Neural cell (in vitro differentiated cells): Measurements from ENCODE around the gene ZC3H11A. TPM values are rescaled to one million over a fixed set of nuclear protein-coding genes. Genes with fewer than 3 reads are reported as not detected.

Experiments
- H2AFZ ChIP-seq: fragments of 200-600, 300-800 bp; sonication (generic), shearing (Covaris generic); 2 replicates; pipeline ENCODE4 v1.6.0; 2014; ENCODE audit warnings: low read depth, mild to moderate bottlenecking, antibody characterized with exemption, low read length, moderate library complexity
- H3F3A ChIP-seq: fragments of 200-600 bp; shearing (Covaris generic); 2 replicates; pipeline ENCODE4 v1.6.1; 2016; ENCODE audit warnings: mild to moderate bottlenecking, moderate library complexity, mixed read lengths, antibody characterized with exemption, low read length; ENCODE audit not compliant: insufficient read depth, poor library complexity, severe bottlenecking
- H3K27ac ChIP-seq: fragments of 200-600, 300-800 bp; sonication (generic), shearing (Covaris generic); 2 replicates; pipeline ENCODE4 v1.5.1; 2014; ENCODE audit warnings: mild to moderate bottlenecking, low read length, moderate library complexity
- H3K27me3 ChIP-seq: fragments of 300-800, 200-600 bp; sonication (generic), shearing (Covaris generic); 2 replicates; pipeline ENCODE4 v1.6.0; 2014; ENCODE audit warnings: mild to moderate bottlenecking, low read depth, low read length, moderate library complexity; ENCODE audit not compliant: insufficient read depth
- H3K36me3 ChIP-seq: fragments of 300-800, 200-600 bp; sonication (generic), shearing (Covaris generic); 2 replicates; pipeline ENCODE4 v1.5.1; 2014; ENCODE audit warnings: mild to moderate bottlenecking, antibody characterized with exemption, low read length, moderate library complexity; ENCODE audit not compliant: insufficient read depth
- H3K4me2 ChIP-seq: fragments of 300-800, 200-600 bp; sonication (generic), shearing (Covaris generic); 2 replicates; pipeline ENCODE4 v1.6.0; 2014; ENCODE audit warnings: mild to moderate bottlenecking, low read length
- H3K4me3 ChIP-seq: fragments of 300-800, 200-600 bp; sonication (generic), shearing (Covaris generic); 2 replicates; pipeline ENCODE4 v1.5.1; 2014; ENCODE audit warnings: mild to moderate bottlenecking, low read length, moderate library complexity
- H3K79me2 ChIP-seq: fragments of 200-600 bp; shearing (Covaris generic); replicated peaks from 2 replicates; pipeline ENCODE4 v1.6.0; 2014; ENCODE audit warnings: mild to moderate bottlenecking, low read length, moderate library complexity; ENCODE audit not compliant: insufficient read depth
- H3K9ac ChIP-seq: fragments of 300-800, 200-600 bp; sonication (generic), shearing (Covaris generic); 2 replicates; pipeline ENCODE4 v1.6.1; 2016; ENCODE audit warnings: mild to moderate bottlenecking, low read length, mixed read lengths
- H3K9me2 ChIP-seq: fragments of 200-600 bp; shearing (Covaris generic); 2 replicates; pipeline ENCODE4 v1.6.1; 2016; ENCODE audit warnings: mild to moderate bottlenecking, low read length, mixed read lengths; ENCODE audit not compliant: insufficient read depth
- H3K9me3 ChIP-seq: fragments of 200-600, 300-800 bp; sonication (generic), shearing (Covaris generic); 2 replicates; pipeline ENCODE4 v1.6.1; 2016; ENCODE audit warnings: mild to moderate bottlenecking, mixed run types, low read length, moderate library complexity, mixed read lengths
- H4K20me1 ChIP-seq: fragments of 200-600 bp; shearing (Covaris generic); 2 replicates; pipeline ENCODE4 v1.6.1; 2016; ENCODE audit warnings: mild to moderate bottlenecking, mixed run types; ENCODE audit not compliant: insufficient read depth
- CTCF ChIP-seq: fragments of 450-650 bp; IDR thresholded peaks from 2 replicates; pipeline ENCODE4 v1.5.1; 2014; ENCODE audit warnings: antibody characterized with exemption, mild to moderate bottlenecking, moderate library complexity; ENCODE audit not compliant: poor library complexity, severe bottlenecking
- EP300 ChIP-seq: fragments of 450-650 bp; conservative IDR thresholded peaks from 2 replicates; pipeline ENCODE4 v1.6.1; 2014; ENCODE audit warnings: antibody characterized with exemption, mild to moderate bottlenecking, moderate library complexity; ENCODE audit not compliant: poor library complexity, severe bottlenecking
- EZH2 ChIP-seq: fragments of 200-600, 300-800 bp; shearing (Covaris generic), sonication (generic); IDR thresholded peaks from 2 replicates; pipeline ENCODE4 v1.6.1; 2014; ENCODE audit warnings: antibody characterized with exemption, low read length, borderline replicate concordance, mild to moderate bottlenecking; ENCODE audit not compliant: insufficient read depth, poor library complexity, severe bottlenecking
- MXI1 ChIP-seq: fragments of 450-650 bp; conservative IDR thresholded peaks from 2 replicates; pipeline ENCODE4 v1.6.1; 2014; ENCODE audit warnings: antibody characterized with exemption, mild to moderate bottlenecking; ENCODE audit not compliant: poor library complexity, severe bottlenecking
- POLR2AphosphoS5 ChIP-seq: IDR thresholded peaks from 2 replicates; pipeline ENCODE4 v1.6.1; 2012
- RAD21 ChIP-seq: fragments of 450-650 bp; conservative IDR thresholded peaks from 2 replicates; pipeline ENCODE4 v1.6.1; 2014; ENCODE audit warnings: antibody characterized with exemption, mild to moderate bottlenecking, moderate library complexity
- SMC3 ChIP-seq: fragments of 450-650 bp; conservative IDR thresholded peaks from 2 replicates; pipeline ENCODE4 v1.6.1; 2014; ENCODE audit warnings: antibody characterized with exemption, mild to moderate bottlenecking, moderate library complexity; ENCODE audit not compliant: poor library complexity
- TAF1 ChIP-seq: IDR thresholded peaks from 2 replicates; pipeline ENCODE4 v1.6.1; 2012; ENCODE audit warnings: low read depth
- polyA plus RNA-seq: library from polyadenylated mRNA; depleted of rRNA; stranded (reverse); fragments of >200 nt; gene quantifications from 2 replicates; pipeline ENCODE4 v1.2.3, GENCODE V29; 2014
- TF ChIP-seq, protein P1 (sequence below): IDR thresholded peaks from 2 replicates; pipeline ENCODE4 v1.6.1; 2012; ENCODE audit warnings: borderline replicate concordance

ZC3H11A gene
- polyA plus RNA-seq, 1 donor from 2014 or later, result 210 TPM

DNA sequence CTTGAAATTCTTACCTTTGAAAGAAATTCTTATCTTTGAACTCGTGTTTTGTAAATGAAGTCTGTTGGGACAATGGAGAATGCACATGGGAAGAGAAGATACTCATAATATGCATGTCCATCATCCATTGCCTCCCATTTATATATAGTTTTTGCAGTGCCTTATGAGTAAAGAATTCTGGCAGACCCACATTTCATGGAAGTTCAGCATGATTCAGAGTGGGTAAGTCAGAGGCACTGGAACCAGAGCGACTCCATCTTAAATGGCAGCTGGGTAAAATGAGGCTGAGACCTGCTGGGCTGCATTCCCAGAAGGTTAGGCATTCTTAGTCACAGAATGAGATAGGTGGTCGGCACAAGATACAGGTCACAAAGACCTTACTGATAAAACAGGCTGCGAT lies 16.6 kb upstream of the ZC3H11A start:
- no peak overlapping the region for H3K4me3 ChIP-seq
- H3K9me2 ChIP-seq, result no peaks in the 10 kb centered on the region
- no peaks in the 10 kb centered on the region for H3F3A ChIP-seq
- H3K9ac ChIP-seq, result no peak overlapping the region
- H2AFZ ChIP-seq, result no peak overlapping the region
- no peaks in the 10 kb centered on the region for H3K27me3 ChIP-seq
- no peak overlapping the region for H3K27ac ChIP-seq
- no peak overlapping the region for H3K4me2 ChIP-seq
- no peaks in the 10 kb centered on the region for H3K36me3 ChIP-seq
- no peaks in the 10 kb centered on the region for H4K20me1 ChIP-seq
- TF ChIP-seq RAD21 (no peak), EZH2 (no peak), CTCF (no peak), POLR2AphosphoS5 (no peak), MXI1 (no peak), EP300 (no peak), SMC3 (no peak), TAF1 (no peak)
- TF ChIP-seq, protein P1, sequence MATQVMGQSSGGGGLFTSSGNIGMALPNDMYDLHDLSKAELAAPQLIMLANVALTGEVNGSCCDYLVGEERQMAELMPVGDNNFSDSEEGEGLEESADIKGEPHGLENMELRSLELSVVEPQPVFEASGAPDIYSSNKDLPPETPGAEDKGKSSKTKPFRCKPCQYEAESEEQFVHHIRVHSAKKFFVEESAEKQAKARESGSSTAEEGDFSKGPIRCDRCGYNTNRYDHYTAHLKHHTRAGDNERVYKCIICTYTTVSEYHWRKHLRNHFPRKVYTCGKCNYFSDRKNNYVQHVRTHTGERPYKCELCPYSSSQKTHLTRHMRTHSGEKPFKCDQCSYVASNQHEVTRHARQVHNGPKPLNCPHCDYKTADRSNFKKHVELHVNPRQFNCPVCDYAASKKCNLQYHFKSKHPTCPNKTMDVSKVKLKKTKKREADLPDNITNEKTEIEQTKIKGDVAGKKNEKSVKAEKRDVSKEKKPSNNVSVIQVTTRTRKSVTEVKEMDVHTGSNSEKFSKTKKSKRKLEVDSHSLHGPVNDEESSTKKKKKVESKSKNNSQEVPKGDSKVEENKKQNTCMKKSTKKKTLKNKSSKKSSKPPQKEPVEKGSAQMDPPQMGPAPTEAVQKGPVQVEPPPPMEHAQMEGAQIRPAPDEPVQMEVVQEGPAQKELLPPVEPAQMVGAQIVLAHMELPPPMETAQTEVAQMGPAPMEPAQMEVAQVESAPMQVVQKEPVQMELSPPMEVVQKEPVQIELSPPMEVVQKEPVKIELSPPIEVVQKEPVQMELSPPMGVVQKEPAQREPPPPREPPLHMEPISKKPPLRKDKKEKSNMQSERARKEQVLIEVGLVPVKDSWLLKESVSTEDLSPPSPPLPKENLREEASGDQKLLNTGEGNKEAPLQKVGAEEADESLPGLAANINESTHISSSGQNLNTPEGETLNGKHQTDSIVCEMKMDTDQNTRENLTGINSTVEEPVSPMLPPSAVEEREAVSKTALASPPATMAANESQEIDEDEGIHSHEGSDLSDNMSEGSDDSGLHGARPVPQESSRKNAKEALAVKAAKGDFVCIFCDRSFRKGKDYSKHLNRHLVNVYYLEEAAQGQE, result no peak
- no peaks in the 10 kb centered on the region for H3K9me3 ChIP-seq
- no peaks in the 10 kb centered on the region for H3K79me2 ChIP-seq

- no peaks in the 10 kb centered on the region for H3K36me3 ChIP-seq
- no peak overlapping the region for H2AFZ ChIP-seq
- no peaks in the 10 kb centered on the region for H3K27me3 ChIP-seq
- H3K9ac ChIP-seq, result no peak overlapping the region
- H3K27ac ChIP-seq, result no peak overlapping the region
- H3F3A ChIP-seq, result no peaks in the 10 kb centered on the region
- no peaks in the 10 kb centered on the region for H4K20me1 ChIP-seq
- H3K4me2 ChIP-seq, result no peak overlapping the region
- H3K9me2 ChIP-seq, result no peaks in the 10 kb centered on the region
- no peaks in the 10 kb centered on the region for H3K79me2 ChIP-seq
- no peak for TF ChIP-seq SMC3
- no peak for TF ChIP-seq POLR2AphosphoS5
- TF ChIP-seq, protein P1, result no peak
- no peak for TF ChIP-seq TAF1
- no peak for TF ChIP-seq CTCF
- no peak for TF ChIP-seq MXI1
- no peak for TF ChIP-seq EZH2
- TF ChIP-seq RAD21, result no peak
- TF ChIP-seq EP300, result no peak
- H3K4me3 ChIP-seq, result no peak overlapping the region
- H3K9me3 ChIP-seq, result no peaks in the 10 kb centered on the region
These were observed 13.5 kb upstream of the ZC3H11A start for GRCh38 chr1:203781962-203782361.
